ENCODE results near the gene MXRA5.

- TF ChIP-seq POLR2AphosphoS5 (IDR thresholded peaks at IDR 0.05; ENCODE audit: low read depth, low read length) (no peak), POLR2A (IDR thresholded peaks at IDR 0.05; ENCODE audit: low read depth, low read length) (no peak), SPI1 (IDR thresholded peaks at IDR 0.05; ENCODE audit: low read depth, low read length) (no peak), POU2F2 (IDR thresholded peaks at IDR 0.05; ENCODE audit: low read depth, low read length) (no peak)
Observed at GRCh38 chrX:3371163-3371562, 24.7 kb upstream of the MXRA5 start.
